Neutrophil (primary cell): Measurements from ENCODE around the gene TULP4.
"Not testable (repeated sequence)": the region's sequence is repeated elsewhere in the genome, so short reads cannot be mapped to it uniquely, and the experiment has no call there.

Experiments
- H3K27ac ChIP-seq: fragments of 200-600 bp; sonication (generic); 2 replicates; pipeline ENCODE4 v1.5.1; 2016; ENCODE audit warnings: mild to moderate bottlenecking, moderate library complexity
- H3K27me3 ChIP-seq: fragments of 200-600 bp; sonication (generic); 2 replicates; pipeline ENCODE4 v1.6.0; 2016; ENCODE audit warnings: mild to moderate bottlenecking
- H3K36me3 ChIP-seq: fragments of 200-600 bp; sonication (generic); 2 replicates; pipeline ENCODE4 v1.5.1; 2017
- H3K4me1 ChIP-seq, 2 experiments: fragments of 200-600 bp in 1 of 2; sonication (generic) in 1 of 2; 1 replicate in 1 of 2; 2 replicates in 1 of 2; pipeline versions ENCODE4 v1.5.1 to v1.6.1; 2013 to 2016; ENCODE audit warnings: low read depth in 1 of 2, low read length in 1 of 2, mild to moderate bottlenecking in 1 of 2, moderate library complexity in 1 of 2; ENCODE audit not compliant: control insufficient read depth in 1 of 2, insufficient read depth in 1 of 2
- H3K4me3 ChIP-seq, 2 experiments: fragments of 200-600 bp in 1 of 2; sonication (generic) in 1 of 2; 1 replicate in 1 of 2; 2 replicates in 1 of 2; pipeline ENCODE4 v1.5.1; 2013 to 2016; ENCODE audit warnings: low read depth in 1 of 2, low read length in 1 of 2, mild to moderate bottlenecking in 1 of 2, moderate library complexity in 1 of 2
- H3K9me3 ChIP-seq: fragments of 200-600 bp; sonication (generic); 2 replicates; pipeline ENCODE4 v1.5.1; 2016
- TF ChIP-seq, protein P1 (sequence below): fragments of 200-600 bp; sonication (generic); IDR thresholded peaks from 2 replicates; pipeline ENCODE4 v1.5.1; 2016; ENCODE audit warnings: antibody characterized with exemption

TULP4 gene

DNA sequence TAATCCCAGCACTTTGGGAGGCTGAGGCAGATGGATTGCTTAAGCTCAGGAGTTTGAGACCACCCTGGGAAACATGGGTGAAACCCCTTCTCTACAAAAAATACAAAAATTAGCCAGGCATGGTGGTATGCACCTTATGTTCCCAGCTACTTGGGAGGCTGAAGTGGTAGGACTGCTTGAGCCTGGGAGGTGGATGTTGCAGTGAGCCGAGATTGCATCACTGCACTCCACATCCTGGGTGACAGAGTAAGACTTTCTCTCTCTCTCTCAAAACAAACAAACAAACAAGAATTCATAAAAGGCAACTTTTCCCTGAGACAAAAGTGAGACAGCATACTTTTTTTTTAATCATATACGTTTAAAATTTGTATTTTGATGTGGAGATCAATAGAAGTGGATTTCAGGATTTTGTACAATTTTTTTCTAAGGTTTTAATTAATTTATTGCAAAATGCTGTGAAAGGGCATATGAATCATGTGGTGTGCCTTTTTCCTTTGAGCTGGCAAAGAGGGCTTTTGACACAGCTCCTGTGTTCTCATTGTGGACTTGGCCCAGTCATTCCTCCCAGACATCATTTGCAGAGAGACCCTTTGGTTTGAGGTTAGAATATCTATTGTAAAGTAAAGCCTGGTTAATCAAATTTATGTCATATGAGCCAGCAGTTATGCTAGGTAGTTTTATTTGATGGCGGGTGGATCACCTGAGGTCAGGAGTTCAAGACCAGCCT, 77.1 kb downstream of the TULP4 start:
- TF ChIP-seq, protein P1, sequence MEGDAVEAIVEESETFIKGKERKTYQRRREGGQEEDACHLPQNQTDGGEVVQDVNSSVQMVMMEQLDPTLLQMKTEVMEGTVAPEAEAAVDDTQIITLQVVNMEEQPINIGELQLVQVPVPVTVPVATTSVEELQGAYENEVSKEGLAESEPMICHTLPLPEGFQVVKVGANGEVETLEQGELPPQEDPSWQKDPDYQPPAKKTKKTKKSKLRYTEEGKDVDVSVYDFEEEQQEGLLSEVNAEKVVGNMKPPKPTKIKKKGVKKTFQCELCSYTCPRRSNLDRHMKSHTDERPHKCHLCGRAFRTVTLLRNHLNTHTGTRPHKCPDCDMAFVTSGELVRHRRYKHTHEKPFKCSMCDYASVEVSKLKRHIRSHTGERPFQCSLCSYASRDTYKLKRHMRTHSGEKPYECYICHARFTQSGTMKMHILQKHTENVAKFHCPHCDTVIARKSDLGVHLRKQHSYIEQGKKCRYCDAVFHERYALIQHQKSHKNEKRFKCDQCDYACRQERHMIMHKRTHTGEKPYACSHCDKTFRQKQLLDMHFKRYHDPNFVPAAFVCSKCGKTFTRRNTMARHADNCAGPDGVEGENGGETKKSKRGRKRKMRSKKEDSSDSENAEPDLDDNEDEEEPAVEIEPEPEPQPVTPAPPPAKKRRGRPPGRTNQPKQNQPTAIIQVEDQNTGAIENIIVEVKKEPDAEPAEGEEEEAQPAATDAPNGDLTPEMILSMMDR, result no peak
- H3K36me3 ChIP-seq, result no peaks in the 10 kb centered on the region

DNA sequence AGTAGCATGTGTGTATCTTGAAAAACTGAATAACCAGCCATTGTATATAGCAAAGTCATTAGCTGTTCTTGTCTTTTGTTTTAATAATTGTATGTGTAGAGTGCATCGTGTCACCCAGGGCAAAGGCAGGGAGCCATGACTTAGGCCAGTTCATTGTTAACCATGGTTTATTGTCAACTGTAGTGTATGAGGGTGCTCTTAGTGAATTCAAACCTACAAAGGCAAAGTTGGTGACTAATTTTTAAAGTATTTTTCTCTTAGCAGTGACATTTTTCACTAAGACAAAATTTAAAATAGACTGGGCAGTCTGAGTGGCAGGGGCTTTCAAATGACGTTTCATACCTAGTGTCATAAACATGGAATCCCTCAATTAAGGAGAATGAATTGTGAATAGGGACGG, 79.0 kb downstream of the TULP4 start:
- TF ChIP-seq, protein P1, result no peak

More for the DNA sequence above, 77.1 kb downstream of the TULP4 start:
- Histone ChIP-seq H3K4me1 (no peaks in the 10 kb centered on the region), H3K4me3 (no peak overlapping the region), H3K9me3 (no peaks in the 10 kb centered on the region), H3K27me3 (no peaks in the 10 kb centered on the region), H3K27ac (no peak overlapping the region)

DNA sequence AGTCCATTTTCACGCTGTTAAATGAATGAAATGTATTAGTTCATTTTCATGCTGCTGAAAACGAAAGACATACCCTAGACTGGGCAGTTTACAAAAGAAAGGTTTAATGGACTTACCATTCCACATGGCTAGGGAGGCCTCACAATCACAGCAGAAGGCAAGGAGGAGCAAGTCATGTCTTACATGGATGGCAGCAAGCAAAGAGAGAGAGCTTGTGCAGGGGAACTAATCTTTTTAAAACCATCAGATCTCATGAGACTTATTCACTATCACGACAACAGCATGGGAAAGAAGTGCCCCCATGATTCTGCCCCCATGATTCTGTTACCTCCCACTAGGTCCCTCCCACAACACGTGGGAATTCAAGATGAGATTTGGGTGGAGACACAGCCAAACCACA, 79.7 kb downstream of the TULP4 start:
- not testable (repeated sequence) for H3K36me3 ChIP-seq, H3K27me3 ChIP-seq, H3K27ac ChIP-seq, H3K4me1 ChIP-seq, H3K9me3 ChIP-seq, H3K4me3 ChIP-seq

More for the DNA sequence above, 79.0 kb downstream of the TULP4 start:
- Histone ChIP-seq H3K27ac (no peak overlapping the region), H3K9me3 (no peaks in the 10 kb centered on the region), H3K27me3 (no peaks in the 10 kb centered on the region), H3K4me1 (no peaks in the 10 kb centered on the region), H3K4me3 (no peak overlapping the region), H3K36me3 (no peaks in the 10 kb centered on the region)

DNA sequence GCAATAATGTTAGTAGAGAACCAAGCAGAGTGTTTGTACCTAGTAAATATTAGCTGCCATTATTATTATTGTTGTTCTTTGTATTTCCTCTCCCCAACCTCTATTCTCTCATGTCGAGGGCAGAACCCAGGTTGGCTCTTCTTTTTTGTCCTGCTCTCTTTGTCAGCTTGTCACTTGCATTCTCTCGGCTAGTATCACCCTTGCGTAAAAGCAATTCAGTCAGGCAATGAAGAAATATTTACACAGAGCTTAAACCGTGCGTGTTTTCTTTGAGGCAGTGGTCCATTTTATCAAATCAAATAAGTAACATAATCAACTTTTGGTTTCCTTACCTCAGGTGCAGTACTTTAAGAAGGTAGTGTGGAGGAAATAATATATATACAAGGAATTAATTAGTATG, 83.9 kb downstream of the TULP4 start:
- TF ChIP-seq, protein P1, result no peak
- no peaks in the 10 kb centered on the region for H3K27me3 ChIP-seq
- no peaks in the 10 kb centered on the region for H3K36me3 ChIP-seq
- H3K4me1 ChIP-seq, result no peaks in the 10 kb centered on the region
- no peaks in the 10 kb centered on the region for H3K9me3 ChIP-seq
- no peak overlapping the region for H3K4me3 ChIP-seq
- H3K27ac ChIP-seq, result no peak overlapping the region

DNA sequence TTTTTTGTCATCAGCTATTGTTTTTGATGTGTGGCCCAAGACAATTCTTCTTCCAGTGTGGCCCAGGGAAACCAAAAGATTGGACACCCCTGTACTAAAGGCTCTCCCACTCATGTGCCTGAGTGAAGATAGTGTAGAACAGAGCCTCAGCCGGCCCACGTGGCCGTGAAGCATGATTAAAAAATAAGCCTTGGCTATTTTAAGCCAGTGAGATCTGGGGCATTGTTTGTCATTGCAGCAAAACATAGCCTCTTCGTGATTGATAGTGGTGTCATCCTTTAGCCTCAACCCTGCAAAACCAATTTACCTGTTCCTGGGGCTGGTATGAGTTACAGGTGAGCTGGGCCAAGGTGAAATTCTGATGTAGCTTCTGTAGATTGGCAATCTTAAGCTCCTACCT, 85.3 kb downstream of the TULP4 start:
- no peaks in the 10 kb centered on the region for H3K9me3 ChIP-seq
- H3K4me3 ChIP-seq, result no peak overlapping the region
- TF ChIP-seq, protein P1, result no peak
- H3K27me3 ChIP-seq, result no peaks in the 10 kb centered on the region
- no peaks in the 10 kb centered on the region for H3K4me1 ChIP-seq
- H3K27ac ChIP-seq, result no peak overlapping the region
- no peaks in the 10 kb centered on the region for H3K36me3 ChIP-seq

DNA sequence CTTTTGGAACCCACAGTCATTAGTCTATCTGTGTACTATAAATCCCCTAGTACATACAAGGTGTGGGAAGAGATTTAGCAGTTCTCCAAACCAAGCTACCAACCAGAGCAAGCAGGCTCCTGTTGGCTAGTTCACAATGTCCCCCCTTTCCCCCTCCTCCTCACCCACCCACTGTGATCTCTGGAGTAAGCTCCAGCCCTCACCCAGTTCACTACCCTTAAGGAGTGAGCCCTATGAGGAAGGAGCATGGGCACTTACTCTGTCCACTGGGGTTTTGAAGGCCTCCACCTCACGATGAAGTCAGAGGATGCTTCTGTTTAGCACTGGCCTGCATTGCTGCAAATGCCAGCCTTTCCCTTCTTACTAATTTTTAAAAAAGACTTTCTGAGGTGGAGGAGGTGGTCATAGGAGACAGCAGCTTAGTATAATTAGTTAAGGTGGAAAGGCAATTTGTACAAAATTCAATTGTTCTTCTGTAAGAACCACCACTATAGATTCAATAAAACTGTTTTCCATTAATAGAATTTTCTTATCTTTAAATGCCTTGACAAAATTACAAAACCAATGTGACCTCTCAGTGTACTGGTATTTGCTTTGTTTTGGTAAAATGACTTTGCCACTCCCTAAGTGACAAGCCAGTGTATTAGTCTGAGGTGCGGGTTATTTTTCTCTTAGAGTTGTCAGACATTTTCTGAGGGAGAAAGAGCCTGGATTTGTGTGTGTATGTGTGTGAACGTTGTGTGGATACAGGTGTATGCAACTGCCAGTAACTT, 86.2 kb downstream of the TULP4 start:
- H3K4me3 ChIP-seq, result no peak overlapping the region
- no peaks in the 10 kb centered on the region for H3K36me3 ChIP-seq
- TF ChIP-seq, protein P1, result no peak
- H3K9me3 ChIP-seq, result no peaks in the 10 kb centered on the region
- no peak overlapping the region for H3K27ac ChIP-seq
- no peaks in the 10 kb centered on the region for H3K4me1 ChIP-seq
- no peaks in the 10 kb centered on the region for H3K27me3 ChIP-seq
